ENCODE results near the gene PPP1R16B. TPM values are rescaled to one million over a fixed set of nuclear protein-coding genes. Genes with fewer than 3 reads are reported as not detected.

Gene PPP1R16B
- total and polyA plus RNA-seq, 2 experiments from 2014 or later = 0.28 to 0.33 TPM

GRCh38 chr20:38844963-38845362 lies 39.5 kb downstream of the PPP1R16B start:
- Histone ChIP-seq H3K4me2 (no peak overlapping the region), H3K9me2 (replicated peaks; ENCODE audit: insufficient read depth) (no peaks in the 10 kb centered on the region), H3K36me3 (replicated peaks; ENCODE audit: insufficient read depth, low read depth) (no peaks in the 10 kb centered on the region), H3K27me3 (peaks cover 10% of the 10 kb centered on the region), H3K9me3 (ENCODE audit: low read depth) (no peaks in the 10 kb centered on the region), H2AFZ (no peak overlapping the region), H3K4me3 (no peak overlapping the region), H3K79me2 (no peaks in the 10 kb centered on the region), H3K27ac (no peak overlapping the region), H3K4me1 (ENCODE audit: insufficient read depth) (no peaks in the 10 kb centered on the region), H4K20me1 (ENCODE audit: insufficient read depth, poor library complexity, severe bottlenecking) (no peaks in the 10 kb centered on the region)
- 90% methylated on average over 4 of the region's 4 CpGs for WGBS (ENCODE audit: low lambda C conversion rate, missing lambda C conversion rate)
- TF ChIP-seq, protein P1, sequence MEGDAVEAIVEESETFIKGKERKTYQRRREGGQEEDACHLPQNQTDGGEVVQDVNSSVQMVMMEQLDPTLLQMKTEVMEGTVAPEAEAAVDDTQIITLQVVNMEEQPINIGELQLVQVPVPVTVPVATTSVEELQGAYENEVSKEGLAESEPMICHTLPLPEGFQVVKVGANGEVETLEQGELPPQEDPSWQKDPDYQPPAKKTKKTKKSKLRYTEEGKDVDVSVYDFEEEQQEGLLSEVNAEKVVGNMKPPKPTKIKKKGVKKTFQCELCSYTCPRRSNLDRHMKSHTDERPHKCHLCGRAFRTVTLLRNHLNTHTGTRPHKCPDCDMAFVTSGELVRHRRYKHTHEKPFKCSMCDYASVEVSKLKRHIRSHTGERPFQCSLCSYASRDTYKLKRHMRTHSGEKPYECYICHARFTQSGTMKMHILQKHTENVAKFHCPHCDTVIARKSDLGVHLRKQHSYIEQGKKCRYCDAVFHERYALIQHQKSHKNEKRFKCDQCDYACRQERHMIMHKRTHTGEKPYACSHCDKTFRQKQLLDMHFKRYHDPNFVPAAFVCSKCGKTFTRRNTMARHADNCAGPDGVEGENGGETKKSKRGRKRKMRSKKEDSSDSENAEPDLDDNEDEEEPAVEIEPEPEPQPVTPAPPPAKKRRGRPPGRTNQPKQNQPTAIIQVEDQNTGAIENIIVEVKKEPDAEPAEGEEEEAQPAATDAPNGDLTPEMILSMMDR (IDR thresholded peaks at IDR 0.05; ENCODE audit: poor library complexity) = no peak
- TF ChIP-seq EZH2 (IDR thresholded peaks at IDR 0.05; ENCODE audit: borderline replicate concordance) (no peak), EZH2phosphoT487 (IDR thresholded peaks at IDR 0.05; ENCODE audit: low read depth, severe bottlenecking, unreplicated experiment) (no peak)
- no peak for DNase-seq (ENCODE audit: low spot score)

DNA sequence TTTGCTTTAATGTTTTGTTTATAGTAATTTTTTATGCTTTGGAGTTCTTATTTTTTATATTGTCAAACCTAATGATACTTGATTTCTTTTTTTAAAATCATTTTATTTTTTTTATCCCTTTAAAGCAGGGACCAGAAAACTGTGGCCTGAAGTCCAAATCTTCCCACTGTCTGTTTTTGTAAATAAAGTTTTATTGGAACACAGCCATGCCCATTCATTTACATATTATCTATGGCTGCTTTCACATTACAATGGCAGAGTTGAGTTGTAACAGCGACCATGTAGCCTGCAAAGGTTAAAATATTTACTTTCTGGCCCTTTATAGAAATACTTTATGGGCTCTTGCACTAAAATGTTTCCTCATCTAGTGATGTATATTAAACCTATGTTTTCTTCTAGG lies 42.3 kb downstream of the PPP1R16B start:
- Histone ChIP-seq H3K27me3 (peaks cover 10% of the 10 kb centered on the region), H2AFZ (no peak overlapping the region), H3K4me3 (no peak overlapping the region), H3K36me3 (replicated peaks; ENCODE audit: insufficient read depth, low read depth) (no peaks in the 10 kb centered on the region), H3K9me3 (ENCODE audit: low read depth) (no peaks in the 10 kb centered on the region), H3K4me2 (no peak overlapping the region), H4K20me1 (ENCODE audit: insufficient read depth, poor library complexity, severe bottlenecking) (no peaks in the 10 kb centered on the region), H3K27ac (no peak overlapping the region), H3K4me1 (ENCODE audit: insufficient read depth) (no peaks in the 10 kb centered on the region), H3K9me2 (replicated peaks; ENCODE audit: insufficient read depth) (no peaks in the 10 kb centered on the region), H3K79me2 (no peaks in the 10 kb centered on the region)
- no peak for DNase-seq (ENCODE audit: low spot score)
- 63% methylated on average over 1 of the region's 1 CpG for WGBS (ENCODE audit: low lambda C conversion rate, missing lambda C conversion rate)
- TF ChIP-seq, protein P1 (IDR thresholded peaks at IDR 0.05; ENCODE audit: poor library complexity) = no peak
- TF ChIP-seq EZH2 (IDR thresholded peaks at IDR 0.05; ENCODE audit: borderline replicate concordance) (no peak), EZH2phosphoT487 (IDR thresholded peaks at IDR 0.05; ENCODE audit: low read depth, severe bottlenecking, unreplicated experiment) (no peak)

DNA sequence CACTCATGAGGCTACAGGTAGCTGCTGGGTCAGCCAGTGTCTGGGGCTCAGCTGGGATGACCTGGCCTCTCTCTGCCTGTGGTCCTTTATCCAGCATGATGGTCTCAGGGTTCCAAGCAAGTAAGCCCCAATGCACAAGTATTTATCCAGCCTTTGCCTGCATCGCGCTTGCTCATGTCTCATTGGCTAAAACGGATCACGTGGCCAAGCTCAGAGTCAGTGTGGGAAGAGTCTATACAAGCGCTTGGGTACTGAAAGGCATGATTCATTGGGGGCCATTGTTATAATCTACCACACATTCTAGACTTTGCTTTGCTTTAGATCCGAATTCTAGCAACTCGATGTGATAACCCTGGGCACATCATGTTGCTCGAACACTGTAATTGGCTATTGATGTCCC lies 48.3 kb downstream of the PPP1R16B start:
- H2AFZ ChIP-seq = no peak overlapping the region
- no peak overlapping the region for H3K4me2 ChIP-seq
- no peaks in the 10 kb centered on the region for H3K4me1 ChIP-seq (ENCODE audit: insufficient read depth)
- no peaks in the 10 kb centered on the region for H3K79me2 ChIP-seq
- no peaks in the 10 kb centered on the region for H3K9me2 ChIP-seq (replicated peaks; ENCODE audit: insufficient read depth)
- no peaks in the 10 kb centered on the region for H3K9me3 ChIP-seq (ENCODE audit: low read depth)
- WGBS (ENCODE audit: low lambda C conversion rate, missing lambda C conversion rate) = 94% methylated on average over 8 of the region's 8 CpGs
- H3K36me3 ChIP-seq (replicated peaks; ENCODE audit: insufficient read depth, low read depth) = no peaks in the 10 kb centered on the region
- H3K4me3 ChIP-seq = no peak overlapping the region
- H3K27ac ChIP-seq = no peak overlapping the region
- H4K20me1 ChIP-seq (ENCODE audit: insufficient read depth, poor library complexity, severe bottlenecking) = no peaks in the 10 kb centered on the region
- H3K27me3 ChIP-seq = peaks cover 3% of the 10 kb centered on the region
- DNase-seq (ENCODE audit: low spot score) = no peak
- TF ChIP-seq, protein P1 (IDR thresholded peaks at IDR 0.05; ENCODE audit: poor library complexity) = no peak
- TF ChIP-seq EZH2 (IDR thresholded peaks at IDR 0.05; ENCODE audit: borderline replicate concordance) (no peak), EZH2phosphoT487 (IDR thresholded peaks at IDR 0.05; ENCODE audit: low read depth, severe bottlenecking, unreplicated experiment) (no peak)

- Histone ChIP-seq H3K4me1 (ENCODE audit: insufficient read depth) (no peaks in the 10 kb centered on the region), H3K4me2 (no peak overlapping the region), H4K20me1 (ENCODE audit: insufficient read depth, poor library complexity, severe bottlenecking) (no peaks in the 10 kb centered on the region), H2AFZ (no peak overlapping the region), H3K27me3 (peaks cover 2% of the 10 kb centered on the region), H3K9me2 (replicated peaks; ENCODE audit: insufficient read depth) (no peaks in the 10 kb centered on the region), H3K9me3 (ENCODE audit: low read depth) (no peaks in the 10 kb centered on the region), H3K79me2 (no peaks in the 10 kb centered on the region), H3K4me3 (no peak overlapping the region), H3K36me3 (replicated peaks; ENCODE audit: insufficient read depth, low read depth) (no peaks in the 10 kb centered on the region), H3K27ac (no peak overlapping the region)
- DNase-seq (ENCODE audit: low spot score) = no peak
- TF ChIP-seq, protein P1 (IDR thresholded peaks at IDR 0.05; ENCODE audit: poor library complexity) = no peak
- TF ChIP-seq EZH2 (IDR thresholded peaks at IDR 0.05; ENCODE audit: borderline replicate concordance) = no peak
- TF ChIP-seq EZH2phosphoT487 (IDR thresholded peaks at IDR 0.05; ENCODE audit: low read depth, severe bottlenecking, unreplicated experiment) = no peak
- WGBS (ENCODE audit: low lambda C conversion rate, missing lambda C conversion rate) = 78% methylated on average over 3 of the region's 3 CpGs
These were observed 49.2 kb downstream of the PPP1R16B start for GRCh38 chr20:38854654-38855066.
